Esophagus muscularis mucosa (tissue), 4 donors: Measurements from ENCODE around the gene UBAC1. TPM values are rescaled to one million over a fixed set of nuclear protein-coding genes. Genes with fewer than 3 reads are reported as not detected.

Source experiments
- DNase-seq: peaks from one replicate; pipeline ENCODE4 v3.0.0-alpha.2; 2017; ENCODE audit errors: extremely low spot score
- H3K27ac ChIP-seq, 4 donors: fragments of 200-600 bp; sonication (generic); replicated peaks in 1 of 4; 1 replicate in 3 of 4; 2 replicates in 1 of 4; pipeline ENCODE4 v1.5.1; 2016 to 2019; ENCODE audit warnings: mild to moderate bottlenecking in 1 of 4
- H3K27me3 ChIP-seq, 4 donors: fragments of 200-600 bp; sonication (generic); one replicate each; pipeline versions ENCODE4 v1.5.1 to v1.6.0; 2016 to 2019
- H3K36me3 ChIP-seq, 4 donors: fragments of 200-600 bp; sonication (generic); one replicate each; pipeline ENCODE4 v1.5.1; 2016 to 2019
- H3K4me1 ChIP-seq, 4 donors: fragments of 200-600 bp; sonication (generic); one replicate each; pipeline ENCODE4 v1.5.1; 2016 to 2019
- H3K4me3 ChIP-seq, 4 donors: fragments of 200-600 bp; sonication (generic); 1 replicate in 2 of 4; 2 replicates in 2 of 4; pipeline ENCODE4 v1.5.1; 2016 to 2019; ENCODE audit warnings: mild to moderate bottlenecking in 4 of 4, moderate library complexity in 1 of 4
- H3K9me3 ChIP-seq, 4 donors: fragments of 200-600 bp; sonication (generic); 1 replicate in 3 of 4; 2 replicates in 1 of 4; pipeline ENCODE4 v1.5.1; 2016 to 2019
- EP300 ChIP-seq: sonication (generic); formaldehyde crosslinking; IDR thresholded peaks from one replicate; pipeline ENCODE4 v1.6.1; 2017; ENCODE audit warnings: antibody characterized with exemption
- POLR2A ChIP-seq: fragments of 450-650 bp; IDR thresholded peaks from one replicate; pipeline ENCODE4 v1.6.1; 2017; ENCODE audit warnings: antibody characterized with exemption, moderate library complexity, mild to moderate bottlenecking, low read depth
- POLR2AphosphoS5 ChIP-seq, 2 donors: sonication (generic); formaldehyde crosslinking; IDR thresholded peaks; one replicate each; pipeline ENCODE4 v1.6.1; 2017; ENCODE audit warnings: antibody characterized with exemption in 2 of 2
- WGBS: methylation state at CpG from one replicate; pipeline ENCODE4 v1.1.5; 2018; 5-methylcytosine and 5-hydroxymethylcytosine counted together
- intact Hi-C: fragments of 100-400 bp; cut with DNase I; formaldehyde crosslinking; loops from one replicate; pipeline ENCODE4 v1.15.1; 2023
- total RNA-seq, 4 donors: library from RNA; depleted of rRNA; stranded (reverse); fragments of >200 nt; gene quantifications; one replicate each; pipeline versions ENCODE4 v1.1.0 to v1.2.1, GENCODE V29; 2016
- TF ChIP-seq, protein P1 (sequence below), 3 experiments: fragments of 200-600 bp in 2 of 3; fragments of 450-650 bp in 1 of 3; sonication (generic) in 2 of 3; IDR thresholded peaks; one replicate each; pipeline ENCODE4 v1.5.1; 2017 to 2019; ENCODE audit warnings: antibody characterized with exemption in 3 of 3, mild to moderate bottlenecking in 2 of 3, moderate library complexity in 1 of 3

Gene UBAC1
- total RNA-seq, 4 donors from 2014 or later: 61.6 to 77.2 (median 67.3) TPM

- H3K36me3 ChIP-seq: no peaks in the 10 kb centered on the region
- no peak overlapping the region for H3K4me3 ChIP-seq
- WGBS: 60% methylated on average over 15 of the region's 18 CpGs
- no peak overlapping the region for H3K27ac ChIP-seq
- H3K27me3 ChIP-seq: no peaks in the 10 kb centered on the region
- no peaks in the 10 kb centered on the region for H3K9me3 ChIP-seq
- H3K4me1 ChIP-seq: peaks cover 41 to 70% (median 62%) of the 10 kb centered on the region in 4 donors
- DNase-seq: no peak
- no peak for TF ChIP-seq POLR2AphosphoS5 (IDR thresholded peaks at IDR 0.05)
- TF ChIP-seq POLR2A: no peak
- TF ChIP-seq EP300: no peak
- TF ChIP-seq, protein P1, sequence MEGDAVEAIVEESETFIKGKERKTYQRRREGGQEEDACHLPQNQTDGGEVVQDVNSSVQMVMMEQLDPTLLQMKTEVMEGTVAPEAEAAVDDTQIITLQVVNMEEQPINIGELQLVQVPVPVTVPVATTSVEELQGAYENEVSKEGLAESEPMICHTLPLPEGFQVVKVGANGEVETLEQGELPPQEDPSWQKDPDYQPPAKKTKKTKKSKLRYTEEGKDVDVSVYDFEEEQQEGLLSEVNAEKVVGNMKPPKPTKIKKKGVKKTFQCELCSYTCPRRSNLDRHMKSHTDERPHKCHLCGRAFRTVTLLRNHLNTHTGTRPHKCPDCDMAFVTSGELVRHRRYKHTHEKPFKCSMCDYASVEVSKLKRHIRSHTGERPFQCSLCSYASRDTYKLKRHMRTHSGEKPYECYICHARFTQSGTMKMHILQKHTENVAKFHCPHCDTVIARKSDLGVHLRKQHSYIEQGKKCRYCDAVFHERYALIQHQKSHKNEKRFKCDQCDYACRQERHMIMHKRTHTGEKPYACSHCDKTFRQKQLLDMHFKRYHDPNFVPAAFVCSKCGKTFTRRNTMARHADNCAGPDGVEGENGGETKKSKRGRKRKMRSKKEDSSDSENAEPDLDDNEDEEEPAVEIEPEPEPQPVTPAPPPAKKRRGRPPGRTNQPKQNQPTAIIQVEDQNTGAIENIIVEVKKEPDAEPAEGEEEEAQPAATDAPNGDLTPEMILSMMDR (IDR thresholded peaks at IDR 0.05): no peak
- intact Hi-C loops: no loop called here
Measured at GRCh38 chr9:135890190-135891026, 70.8 kb downstream of the UBAC1 start.

GRCh38 chr9:135889564-135890189 lies 71.5 kb downstream of the UBAC1 start:
- H3K27me3 ChIP-seq: no peaks in the 10 kb centered on the region
- peaks cover 49 to 77% (median 70%) of the 10 kb centered on the region in 4 donors for H3K4me1 ChIP-seq
- no peak for TF ChIP-seq POLR2A
- TF ChIP-seq, protein P1 (IDR thresholded peaks at IDR 0.05): no peak
- no peak for TF ChIP-seq POLR2AphosphoS5 (IDR thresholded peaks at IDR 0.05)
- intact Hi-C loops: no loop called here
- H3K4me3 ChIP-seq: no peak overlapping the region
- 89% methylated on average over 18 of the region's 19 CpGs for WGBS
- H3K27ac ChIP-seq: no peak overlapping the region
- no peak for DNase-seq
- no peaks in the 10 kb centered on the region for H3K9me3 ChIP-seq
- H3K36me3 ChIP-seq: no peaks in the 10 kb centered on the region

- no peak overlapping the region for H3K27ac ChIP-seq
- no peak overlapping the region for H3K4me3 ChIP-seq
- H3K4me1 ChIP-seq: peaks cover 49 to 85% (median 76%) of the 10 kb centered on the region in 4 donors
- DNase-seq: no peak
- no peaks in the 10 kb centered on the region for H3K9me3 ChIP-seq
- H3K36me3 ChIP-seq: no peaks in the 10 kb centered on the region
- no peaks in the 10 kb centered on the region for H3K27me3 ChIP-seq
- intact Hi-C loops: no loop called here
- TF ChIP-seq POLR2A: no peak
- TF ChIP-seq, protein P1 (IDR thresholded peaks at IDR 0.05): no peak
- 94% methylated on average over 11 of the region's 13 CpGs for WGBS
Measured at GRCh38 chr9:135888766-135889394, 72.3 kb downstream of the UBAC1 start.

DNA sequence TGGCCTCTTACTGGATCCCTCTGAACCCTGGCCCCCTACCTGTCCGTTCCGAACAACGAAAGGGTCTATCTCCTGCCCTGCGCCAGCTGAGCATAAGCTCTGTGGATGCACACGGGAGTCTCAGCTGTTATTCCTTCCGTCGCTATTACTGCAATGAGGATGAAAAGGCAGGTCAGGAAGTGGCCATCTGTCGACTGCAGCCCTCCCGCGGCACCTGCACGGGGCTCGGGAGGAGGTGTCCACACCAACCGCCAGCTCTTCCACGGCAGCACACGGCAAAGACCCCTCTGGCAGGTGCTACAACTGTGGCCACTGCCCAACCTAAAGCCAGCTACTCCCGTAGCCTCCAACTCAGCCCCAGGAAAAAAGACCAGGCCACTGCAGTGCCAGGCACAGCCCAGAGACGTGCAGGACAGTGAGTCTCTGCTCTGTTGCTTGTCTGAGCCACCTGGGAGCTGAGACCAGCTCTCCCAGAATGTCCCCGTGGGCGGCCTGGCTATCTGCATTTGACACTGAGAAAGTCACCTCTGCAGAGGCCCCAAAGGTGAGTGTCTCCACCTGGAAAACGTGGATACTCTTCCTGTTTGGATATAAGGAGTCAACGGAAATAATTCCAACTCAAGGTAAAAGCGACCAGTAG lies 72.9 kb downstream of the UBAC1 start:
- Histone ChIP-seq H3K36me3 (no peaks in the 10 kb centered on the region), H3K9me3 (no peaks in the 10 kb centered on the region), H3K27ac (no peak overlapping the region), H3K4me3 (no peak overlapping the region), H3K27me3 (no peaks in the 10 kb centered on the region), H3K4me1 (peaks cover 49 to 85% (median 79%) of the 10 kb centered on the region in 4 donors)
- TF ChIP-seq POLR2AphosphoS5 (IDR thresholded peaks at IDR 0.05): no peak
- intact Hi-C loops: no loop called here
- DNase-seq: no peak
- WGBS: 94% methylated on average over 20 of the region's 22 CpGs
